Neural cell (in vitro differentiated cells): ENCODE results near the gene PSMC4. TPM values are rescaled to one million over a fixed set of nuclear protein-coding genes. Genes with fewer than 3 reads are reported as not detected.

Source experiments
- H2AFZ ChIP-seq: fragments of 200-600, 300-800 bp; sonication (generic), shearing (Covaris generic); 2 replicates; pipeline ENCODE4 v1.6.0; 2014; ENCODE audit warnings: low read depth, mild to moderate bottlenecking, antibody characterized with exemption, low read length, moderate library complexity
- H3F3A ChIP-seq: fragments of 200-600 bp; shearing (Covaris generic); 2 replicates; pipeline ENCODE4 v1.6.1; 2016; ENCODE audit warnings: mild to moderate bottlenecking, moderate library complexity, mixed read lengths, antibody characterized with exemption, low read length; ENCODE audit not compliant: insufficient read depth, poor library complexity, severe bottlenecking
- H3K27ac ChIP-seq: fragments of 200-600, 300-800 bp; sonication (generic), shearing (Covaris generic); 2 replicates; pipeline ENCODE4 v1.5.1; 2014; ENCODE audit warnings: mild to moderate bottlenecking, low read length, moderate library complexity
- H3K27me3 ChIP-seq: fragments of 300-800, 200-600 bp; sonication (generic), shearing (Covaris generic); 2 replicates; pipeline ENCODE4 v1.6.0; 2014; ENCODE audit warnings: mild to moderate bottlenecking, low read depth, low read length, moderate library complexity; ENCODE audit not compliant: insufficient read depth
- H3K36me3 ChIP-seq: fragments of 300-800, 200-600 bp; sonication (generic), shearing (Covaris generic); 2 replicates; pipeline ENCODE4 v1.5.1; 2014; ENCODE audit warnings: mild to moderate bottlenecking, antibody characterized with exemption, low read length, moderate library complexity; ENCODE audit not compliant: insufficient read depth
- H3K4me2 ChIP-seq: fragments of 300-800, 200-600 bp; sonication (generic), shearing (Covaris generic); 2 replicates; pipeline ENCODE4 v1.6.0; 2014; ENCODE audit warnings: mild to moderate bottlenecking, low read length
- H3K4me3 ChIP-seq: fragments of 300-800, 200-600 bp; sonication (generic), shearing (Covaris generic); 2 replicates; pipeline ENCODE4 v1.5.1; 2014; ENCODE audit warnings: mild to moderate bottlenecking, low read length, moderate library complexity
- H3K79me2 ChIP-seq: fragments of 200-600 bp; shearing (Covaris generic); replicated peaks from 2 replicates; pipeline ENCODE4 v1.6.0; 2014; ENCODE audit warnings: mild to moderate bottlenecking, low read length, moderate library complexity; ENCODE audit not compliant: insufficient read depth
- H3K9ac ChIP-seq: fragments of 300-800, 200-600 bp; sonication (generic), shearing (Covaris generic); 2 replicates; pipeline ENCODE4 v1.6.1; 2016; ENCODE audit warnings: mild to moderate bottlenecking, low read length, mixed read lengths
- H3K9me2 ChIP-seq: fragments of 200-600 bp; shearing (Covaris generic); 2 replicates; pipeline ENCODE4 v1.6.1; 2016; ENCODE audit warnings: mild to moderate bottlenecking, low read length, mixed read lengths; ENCODE audit not compliant: insufficient read depth
- H3K9me3 ChIP-seq: fragments of 200-600, 300-800 bp; sonication (generic), shearing (Covaris generic); 2 replicates; pipeline ENCODE4 v1.6.1; 2016; ENCODE audit warnings: mild to moderate bottlenecking, mixed run types, low read length, moderate library complexity, mixed read lengths
- H4K20me1 ChIP-seq: fragments of 200-600 bp; shearing (Covaris generic); 2 replicates; pipeline ENCODE4 v1.6.1; 2016; ENCODE audit warnings: mild to moderate bottlenecking, mixed run types; ENCODE audit not compliant: insufficient read depth
- EP300 ChIP-seq: fragments of 450-650 bp; conservative IDR thresholded peaks from 2 replicates; pipeline ENCODE4 v1.6.1; 2014; ENCODE audit warnings: antibody characterized with exemption, mild to moderate bottlenecking, moderate library complexity; ENCODE audit not compliant: poor library complexity, severe bottlenecking
- EZH2 ChIP-seq: fragments of 200-600, 300-800 bp; shearing (Covaris generic), sonication (generic); IDR thresholded peaks from 2 replicates; pipeline ENCODE4 v1.6.1; 2014; ENCODE audit warnings: antibody characterized with exemption, low read length, borderline replicate concordance, mild to moderate bottlenecking; ENCODE audit not compliant: insufficient read depth, poor library complexity, severe bottlenecking
- MXI1 ChIP-seq: fragments of 450-650 bp; conservative IDR thresholded peaks from 2 replicates; pipeline ENCODE4 v1.6.1; 2014; ENCODE audit warnings: antibody characterized with exemption, mild to moderate bottlenecking; ENCODE audit not compliant: poor library complexity, severe bottlenecking
- POLR2AphosphoS5 ChIP-seq: IDR thresholded peaks from 2 replicates; pipeline ENCODE4 v1.6.1; 2012
- RAD21 ChIP-seq: fragments of 450-650 bp; conservative IDR thresholded peaks from 2 replicates; pipeline ENCODE4 v1.6.1; 2014; ENCODE audit warnings: antibody characterized with exemption, mild to moderate bottlenecking, moderate library complexity
- SMC3 ChIP-seq: fragments of 450-650 bp; conservative IDR thresholded peaks from 2 replicates; pipeline ENCODE4 v1.6.1; 2014; ENCODE audit warnings: antibody characterized with exemption, mild to moderate bottlenecking, moderate library complexity; ENCODE audit not compliant: poor library complexity
- TAF1 ChIP-seq: IDR thresholded peaks from 2 replicates; pipeline ENCODE4 v1.6.1; 2012; ENCODE audit warnings: low read depth
- polyA plus RNA-seq: library from polyadenylated mRNA; depleted of rRNA; stranded (reverse); fragments of >200 nt; gene quantifications from 2 replicates; pipeline ENCODE4 v1.2.3, GENCODE V29; 2014
- TF ChIP-seq, protein P1 (sequence below): fragments of 450-650 bp; IDR thresholded peaks from 2 replicates; pipeline ENCODE4 v1.5.1; 2014; ENCODE audit warnings: antibody characterized with exemption, mild to moderate bottlenecking, moderate library complexity; ENCODE audit not compliant: poor library complexity, severe bottlenecking
- TF ChIP-seq, protein P2 (sequence below): IDR thresholded peaks from 2 replicates; pipeline ENCODE4 v1.6.1; 2012; ENCODE audit warnings: borderline replicate concordance

The PSMC4 gene
- polyA plus RNA-seq, 1 donor from 2014 or later, result 151 TPM

DNA sequence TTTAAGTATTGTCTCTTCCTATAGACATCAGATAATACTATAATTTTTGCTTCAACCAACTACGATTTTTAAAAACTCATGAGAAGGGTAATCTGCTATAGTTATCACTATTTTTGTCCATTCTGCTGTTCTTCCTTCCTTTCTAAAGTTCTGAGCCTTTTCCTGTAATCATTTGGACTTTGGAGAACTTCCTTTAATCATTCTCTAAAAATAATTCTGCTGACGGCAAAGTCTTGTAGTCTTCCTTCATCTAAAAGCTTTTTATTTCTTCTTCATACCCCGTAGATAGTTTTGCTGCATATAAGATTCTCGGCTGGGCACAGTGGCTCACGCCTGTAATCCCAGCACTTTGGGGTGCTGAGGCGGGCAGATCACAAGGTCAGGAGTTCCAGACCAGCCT lies 31.4 kb upstream of the PSMC4 start:
- no peak overlapping the region for H3K4me2 ChIP-seq
- H3K27ac ChIP-seq, result no peak overlapping the region
- H3K79me2 ChIP-seq, result no peaks in the 10 kb centered on the region
- no peak overlapping the region for H3K4me3 ChIP-seq
- H2AFZ ChIP-seq, result no peak overlapping the region
- no peaks in the 10 kb centered on the region for H3K36me3 ChIP-seq
- no peaks in the 10 kb centered on the region for H3K27me3 ChIP-seq
- TF ChIP-seq EZH2, result no peak
- no peak for TF ChIP-seq RAD21
- TF ChIP-seq, protein P1, sequence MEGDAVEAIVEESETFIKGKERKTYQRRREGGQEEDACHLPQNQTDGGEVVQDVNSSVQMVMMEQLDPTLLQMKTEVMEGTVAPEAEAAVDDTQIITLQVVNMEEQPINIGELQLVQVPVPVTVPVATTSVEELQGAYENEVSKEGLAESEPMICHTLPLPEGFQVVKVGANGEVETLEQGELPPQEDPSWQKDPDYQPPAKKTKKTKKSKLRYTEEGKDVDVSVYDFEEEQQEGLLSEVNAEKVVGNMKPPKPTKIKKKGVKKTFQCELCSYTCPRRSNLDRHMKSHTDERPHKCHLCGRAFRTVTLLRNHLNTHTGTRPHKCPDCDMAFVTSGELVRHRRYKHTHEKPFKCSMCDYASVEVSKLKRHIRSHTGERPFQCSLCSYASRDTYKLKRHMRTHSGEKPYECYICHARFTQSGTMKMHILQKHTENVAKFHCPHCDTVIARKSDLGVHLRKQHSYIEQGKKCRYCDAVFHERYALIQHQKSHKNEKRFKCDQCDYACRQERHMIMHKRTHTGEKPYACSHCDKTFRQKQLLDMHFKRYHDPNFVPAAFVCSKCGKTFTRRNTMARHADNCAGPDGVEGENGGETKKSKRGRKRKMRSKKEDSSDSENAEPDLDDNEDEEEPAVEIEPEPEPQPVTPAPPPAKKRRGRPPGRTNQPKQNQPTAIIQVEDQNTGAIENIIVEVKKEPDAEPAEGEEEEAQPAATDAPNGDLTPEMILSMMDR, result no peak
- TF ChIP-seq POLR2AphosphoS5, result no peak
- H3K9me2 ChIP-seq, result no peaks in the 10 kb centered on the region
- no peak overlapping the region for H3K9ac ChIP-seq
- H3F3A ChIP-seq, result no peaks in the 10 kb centered on the region
- no peaks in the 10 kb centered on the region for H4K20me1 ChIP-seq
- H3K9me3 ChIP-seq, result no peaks in the 10 kb centered on the region

DNA sequence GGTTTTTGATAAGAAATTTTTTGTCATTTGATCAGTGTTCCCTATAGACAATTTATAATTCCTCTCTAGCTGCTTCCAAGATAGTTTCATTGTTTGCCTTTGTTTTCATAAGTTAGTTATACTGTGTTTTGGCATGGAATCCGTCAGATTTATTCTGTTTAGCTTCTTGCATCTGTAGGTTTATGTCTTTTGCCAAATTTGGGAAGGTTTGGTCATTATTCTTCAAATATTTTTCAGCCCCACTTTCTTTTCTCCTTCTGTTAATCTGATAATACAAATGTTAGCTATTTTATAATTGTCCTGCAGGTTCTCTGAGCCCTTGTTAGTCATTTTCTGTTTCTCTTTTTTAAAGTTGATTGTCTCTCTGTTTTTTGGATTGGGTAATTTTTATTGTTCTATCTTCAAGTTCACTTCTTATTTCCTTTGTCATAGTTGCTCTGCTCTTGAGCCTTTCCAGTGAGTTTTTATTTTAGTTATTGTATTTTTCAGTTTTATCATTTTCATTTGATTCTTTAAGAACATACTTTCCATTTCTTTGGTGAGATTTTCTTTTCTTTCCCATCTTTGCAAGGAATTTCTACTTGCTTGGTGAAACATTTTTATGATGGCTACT lies 30.6 kb upstream of the PSMC4 start:
- Histone ChIP-seq H3K9me2 (no peaks in the 10 kb centered on the region), H4K20me1 (no peaks in the 10 kb centered on the region), H3K4me2 (no peak overlapping the region), H3K79me2 (no peaks in the 10 kb centered on the region), H3K9me3 (no peaks in the 10 kb centered on the region), H3K9ac (no peak overlapping the region), H3K36me3 (no peaks in the 10 kb centered on the region), H3K27me3 (no peaks in the 10 kb centered on the region), H2AFZ (no peak overlapping the region), H3K27ac (no peak overlapping the region), H3K4me3 (no peak overlapping the region), H3F3A (no peaks in the 10 kb centered on the region)
- TF ChIP-seq MXI1 (no peak), SMC3 (no peak), RAD21 (no peak)

DNA sequence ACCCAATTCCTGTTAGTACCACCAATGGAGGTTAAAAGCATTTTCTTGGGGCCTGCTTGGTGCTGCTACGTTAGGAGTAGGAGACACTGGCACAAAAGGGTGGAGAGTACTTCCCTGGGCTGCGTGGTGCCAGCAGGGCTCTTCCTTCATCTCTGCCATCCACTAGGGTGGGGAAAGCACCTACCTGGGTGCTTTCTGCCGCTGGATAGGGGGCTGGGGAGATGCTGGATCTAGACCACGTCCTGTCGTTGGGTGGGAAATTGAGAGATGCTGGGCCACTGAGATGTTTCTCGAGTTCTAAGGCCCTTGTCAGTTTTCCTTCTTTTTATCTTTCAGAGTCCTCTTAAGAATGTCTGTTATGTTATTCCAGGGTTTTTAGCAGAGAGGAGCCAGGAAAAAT lies 29.8 kb upstream of the PSMC4 start:
- H3K27ac ChIP-seq, result no peak overlapping the region
- H3K9me2 ChIP-seq, result no peaks in the 10 kb centered on the region
- TF ChIP-seq POLR2AphosphoS5 (no peak), TAF1 (no peak), EZH2 (no peak), EP300 (no peak), MXI1 (no peak), SMC3 (no peak), RAD21 (no peak)
- TF ChIP-seq, protein P1, result no peak
- TF ChIP-seq, protein P2, sequence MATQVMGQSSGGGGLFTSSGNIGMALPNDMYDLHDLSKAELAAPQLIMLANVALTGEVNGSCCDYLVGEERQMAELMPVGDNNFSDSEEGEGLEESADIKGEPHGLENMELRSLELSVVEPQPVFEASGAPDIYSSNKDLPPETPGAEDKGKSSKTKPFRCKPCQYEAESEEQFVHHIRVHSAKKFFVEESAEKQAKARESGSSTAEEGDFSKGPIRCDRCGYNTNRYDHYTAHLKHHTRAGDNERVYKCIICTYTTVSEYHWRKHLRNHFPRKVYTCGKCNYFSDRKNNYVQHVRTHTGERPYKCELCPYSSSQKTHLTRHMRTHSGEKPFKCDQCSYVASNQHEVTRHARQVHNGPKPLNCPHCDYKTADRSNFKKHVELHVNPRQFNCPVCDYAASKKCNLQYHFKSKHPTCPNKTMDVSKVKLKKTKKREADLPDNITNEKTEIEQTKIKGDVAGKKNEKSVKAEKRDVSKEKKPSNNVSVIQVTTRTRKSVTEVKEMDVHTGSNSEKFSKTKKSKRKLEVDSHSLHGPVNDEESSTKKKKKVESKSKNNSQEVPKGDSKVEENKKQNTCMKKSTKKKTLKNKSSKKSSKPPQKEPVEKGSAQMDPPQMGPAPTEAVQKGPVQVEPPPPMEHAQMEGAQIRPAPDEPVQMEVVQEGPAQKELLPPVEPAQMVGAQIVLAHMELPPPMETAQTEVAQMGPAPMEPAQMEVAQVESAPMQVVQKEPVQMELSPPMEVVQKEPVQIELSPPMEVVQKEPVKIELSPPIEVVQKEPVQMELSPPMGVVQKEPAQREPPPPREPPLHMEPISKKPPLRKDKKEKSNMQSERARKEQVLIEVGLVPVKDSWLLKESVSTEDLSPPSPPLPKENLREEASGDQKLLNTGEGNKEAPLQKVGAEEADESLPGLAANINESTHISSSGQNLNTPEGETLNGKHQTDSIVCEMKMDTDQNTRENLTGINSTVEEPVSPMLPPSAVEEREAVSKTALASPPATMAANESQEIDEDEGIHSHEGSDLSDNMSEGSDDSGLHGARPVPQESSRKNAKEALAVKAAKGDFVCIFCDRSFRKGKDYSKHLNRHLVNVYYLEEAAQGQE, result no peak

More for the DNA sequence above, 29.8 kb upstream of the PSMC4 start:
- H3F3A ChIP-seq, result no peaks in the 10 kb centered on the region
- no peaks in the 10 kb centered on the region for H3K36me3 ChIP-seq
- H2AFZ ChIP-seq, result no peak overlapping the region
- no peak overlapping the region for H3K4me2 ChIP-seq
- no peak overlapping the region for H3K9ac ChIP-seq
- H3K9me3 ChIP-seq, result no peaks in the 10 kb centered on the region
- H3K79me2 ChIP-seq, result no peaks in the 10 kb centered on the region
- no peaks in the 10 kb centered on the region for H3K27me3 ChIP-seq
- H4K20me1 ChIP-seq, result no peaks in the 10 kb centered on the region
- H3K4me3 ChIP-seq, result no peak overlapping the region
